Breast epithelium (tissue), 3 donors: ENCODE data around the gene MAPKAPK3.

Experiments used
- CTCF ChIP-seq, 3 donors: fragments of 450-650 bp; IDR thresholded peaks; one replicate each; pipeline ENCODE4 v1.5.1; 2016 to 2017; ENCODE audit warnings: antibody characterized with exemption in 3 of 3, mild to moderate bottlenecking in 3 of 3, moderate library complexity in 3 of 3
- POLR2A ChIP-seq: fragments of 450-650 bp; IDR thresholded peaks from one replicate; pipeline ENCODE4 v1.6.1; 2016; ENCODE audit warnings: antibody characterized with exemption, mild to moderate bottlenecking, moderate library complexity

- TF ChIP-seq CTCF (IDR thresholded peaks at IDR 0.05) (no peak), POLR2A (no peak)
These were observed 10.6 kb downstream of the MAPKAPK3 start for GRCh38 chr3:50627407-50628051.
